SU-DHL-6 (cell line): Measurements from ENCODE around the gene ATP8A2.

ENCODE experiments used
- EZH2phosphoT487 ChIP-seq: fragments of 200-600 bp; sonication (generic), shearing (Covaris generic); conservative IDR thresholded peaks from 2 replicates; pipeline ENCODE4 v1.6.1; 2018; ENCODE audit warnings: mild to moderate bottlenecking, antibody characterized with exemption, low read length, moderate library complexity, mixed read lengths
- TF ChIP-seq, protein P1 (sequence below): fragments of 200-600 bp; sonication (generic); IDR thresholded peaks from one replicate; pipeline ENCODE4 v1.5.1; 2017; ENCODE audit warnings: antibody characterized with exemption, mild to moderate bottlenecking, low read length, moderate library complexity; ENCODE audit not compliant: insufficient read depth, poor library complexity, severe bottlenecking

DNA sequence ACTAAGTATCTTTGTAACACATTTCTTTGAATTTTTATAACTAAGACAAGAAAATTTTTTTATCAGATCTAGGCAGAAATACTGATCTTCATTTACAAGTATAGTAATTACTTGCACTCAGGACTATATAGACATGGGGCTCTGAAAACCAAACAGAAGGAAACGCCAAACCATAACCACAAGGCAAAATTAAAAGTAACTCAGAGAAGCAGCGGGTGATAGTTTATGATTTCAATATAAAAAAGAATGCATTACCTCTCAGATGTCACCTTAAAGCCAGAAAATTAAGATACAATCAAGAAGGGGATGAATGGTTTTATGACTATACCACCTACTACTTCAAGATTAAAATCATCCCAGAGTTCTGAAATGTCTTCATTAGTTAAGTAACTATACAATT lies 673.4 kb downstream of the ATP8A2 start:
- TF ChIP-seq, protein P1, sequence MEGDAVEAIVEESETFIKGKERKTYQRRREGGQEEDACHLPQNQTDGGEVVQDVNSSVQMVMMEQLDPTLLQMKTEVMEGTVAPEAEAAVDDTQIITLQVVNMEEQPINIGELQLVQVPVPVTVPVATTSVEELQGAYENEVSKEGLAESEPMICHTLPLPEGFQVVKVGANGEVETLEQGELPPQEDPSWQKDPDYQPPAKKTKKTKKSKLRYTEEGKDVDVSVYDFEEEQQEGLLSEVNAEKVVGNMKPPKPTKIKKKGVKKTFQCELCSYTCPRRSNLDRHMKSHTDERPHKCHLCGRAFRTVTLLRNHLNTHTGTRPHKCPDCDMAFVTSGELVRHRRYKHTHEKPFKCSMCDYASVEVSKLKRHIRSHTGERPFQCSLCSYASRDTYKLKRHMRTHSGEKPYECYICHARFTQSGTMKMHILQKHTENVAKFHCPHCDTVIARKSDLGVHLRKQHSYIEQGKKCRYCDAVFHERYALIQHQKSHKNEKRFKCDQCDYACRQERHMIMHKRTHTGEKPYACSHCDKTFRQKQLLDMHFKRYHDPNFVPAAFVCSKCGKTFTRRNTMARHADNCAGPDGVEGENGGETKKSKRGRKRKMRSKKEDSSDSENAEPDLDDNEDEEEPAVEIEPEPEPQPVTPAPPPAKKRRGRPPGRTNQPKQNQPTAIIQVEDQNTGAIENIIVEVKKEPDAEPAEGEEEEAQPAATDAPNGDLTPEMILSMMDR = no peak
- TF ChIP-seq EZH2phosphoT487 = no peak
